ENCODE measurements around the gene CRIP2.

The CRIP2 gene

DNA sequence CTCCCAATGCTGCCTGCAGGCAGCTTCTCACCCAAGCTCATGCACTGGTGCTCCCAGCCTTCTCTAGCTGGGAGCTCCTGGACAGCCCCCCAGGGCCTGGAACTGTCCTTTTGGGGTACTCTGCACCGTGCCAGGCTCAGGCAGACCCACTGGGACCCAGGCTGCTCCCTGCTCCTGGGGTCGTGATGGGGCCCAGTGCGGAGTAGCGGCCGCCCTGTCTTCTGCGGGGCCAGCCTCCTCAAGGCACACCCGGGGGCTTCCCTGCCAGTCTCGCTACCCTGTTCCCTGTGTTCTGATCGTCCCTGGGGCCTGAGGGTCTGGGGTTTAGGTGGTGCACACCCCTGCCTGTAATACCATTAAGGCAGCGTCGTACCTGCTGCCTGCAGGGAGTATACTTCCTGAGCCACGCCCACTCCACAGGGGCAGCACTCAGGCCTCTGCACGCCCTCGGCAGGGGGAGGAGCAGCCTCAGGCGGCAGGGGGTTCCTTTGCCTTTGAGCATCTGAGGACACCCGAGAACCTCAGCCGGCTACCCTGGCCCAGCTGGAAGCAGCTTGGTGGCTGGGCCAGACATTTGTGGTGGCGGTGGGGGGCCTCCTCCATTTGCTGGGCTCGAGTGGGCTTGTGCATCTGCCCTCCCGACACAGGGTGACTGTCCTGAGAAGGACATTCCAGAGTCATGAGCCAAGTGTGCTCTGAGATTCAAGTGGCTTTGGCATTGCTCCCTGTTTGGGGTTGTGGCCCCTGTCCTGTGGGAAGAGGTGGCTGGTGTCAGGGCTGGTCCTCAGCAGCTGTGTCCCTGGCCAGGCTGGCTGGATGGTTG, 9.2 kb upstream of the CRIP2 start:
- DNase-seq, result no peak

DNA sequence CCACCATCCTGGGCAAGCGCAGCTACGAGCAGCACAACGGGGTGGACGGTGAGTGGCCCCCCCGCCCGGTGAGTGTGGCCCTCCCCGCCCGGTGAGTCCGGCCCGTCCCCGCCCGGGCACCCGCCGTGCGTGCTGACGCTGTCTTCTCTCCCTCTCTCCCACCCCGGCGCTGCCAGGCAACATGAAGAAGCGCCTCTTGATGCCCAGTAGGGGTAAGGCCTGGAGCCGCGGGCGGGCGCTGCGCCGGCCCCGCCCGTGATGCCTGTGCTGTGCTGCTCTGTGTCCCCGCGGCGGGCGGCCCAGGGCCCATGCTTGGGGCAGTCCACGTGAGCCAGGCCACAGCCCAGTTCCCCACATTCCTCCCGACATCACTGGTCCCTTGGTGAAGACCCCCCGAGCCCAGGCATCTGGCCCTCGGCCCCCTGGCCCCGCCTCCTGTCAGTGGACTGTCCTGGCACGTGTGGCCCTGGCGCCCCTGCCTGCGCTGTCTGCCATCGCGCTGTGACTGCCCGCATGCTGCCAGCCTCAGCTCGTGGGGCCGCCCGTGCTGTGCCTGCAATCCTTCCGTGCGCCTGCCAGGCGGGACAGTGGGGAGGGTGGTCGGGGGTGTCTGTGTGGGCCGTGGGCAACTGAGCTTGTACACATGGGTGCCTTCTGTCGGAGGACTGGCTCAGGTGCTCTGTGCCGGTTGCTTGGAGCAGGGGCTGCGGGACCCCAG, 7.9 kb upstream of the CRIP2 start:
- DNase-seq, result no peak

DNA sequence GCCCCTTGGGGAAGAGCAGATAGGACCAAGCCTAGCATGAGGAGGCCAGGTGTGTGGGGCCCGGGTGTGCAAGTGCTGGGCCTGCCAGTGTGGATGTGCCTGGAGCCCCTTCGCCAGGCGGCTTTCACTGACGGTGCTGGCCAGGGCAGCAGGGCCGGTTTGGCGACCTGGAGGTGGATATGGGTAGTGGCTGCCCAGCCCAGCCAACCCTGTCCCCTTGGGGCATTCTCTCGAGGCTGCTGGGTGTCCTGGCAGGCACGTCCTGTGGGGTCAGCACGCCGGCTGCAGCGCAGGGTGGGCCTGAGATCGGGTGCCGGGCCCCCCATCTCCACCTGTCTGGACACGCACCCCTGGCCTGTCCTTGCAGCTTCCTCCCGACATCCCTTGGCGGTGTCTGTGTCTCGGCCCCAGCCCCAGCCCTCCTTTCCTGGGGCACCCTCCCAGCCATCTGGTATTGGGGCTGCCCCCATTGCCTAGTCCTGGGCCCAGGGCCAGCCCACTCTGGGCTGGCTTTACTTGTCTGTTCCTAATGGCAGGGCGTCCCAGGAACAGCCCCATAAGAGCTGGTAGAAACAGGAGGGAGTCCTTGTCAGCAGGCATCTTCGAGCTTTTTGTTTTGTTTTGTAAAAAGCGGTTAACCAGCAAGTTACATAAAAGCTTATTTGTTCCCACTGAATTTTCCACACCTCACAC, 7.2 kb upstream of the CRIP2 start:
- DNase-seq, result no peak

DNA sequence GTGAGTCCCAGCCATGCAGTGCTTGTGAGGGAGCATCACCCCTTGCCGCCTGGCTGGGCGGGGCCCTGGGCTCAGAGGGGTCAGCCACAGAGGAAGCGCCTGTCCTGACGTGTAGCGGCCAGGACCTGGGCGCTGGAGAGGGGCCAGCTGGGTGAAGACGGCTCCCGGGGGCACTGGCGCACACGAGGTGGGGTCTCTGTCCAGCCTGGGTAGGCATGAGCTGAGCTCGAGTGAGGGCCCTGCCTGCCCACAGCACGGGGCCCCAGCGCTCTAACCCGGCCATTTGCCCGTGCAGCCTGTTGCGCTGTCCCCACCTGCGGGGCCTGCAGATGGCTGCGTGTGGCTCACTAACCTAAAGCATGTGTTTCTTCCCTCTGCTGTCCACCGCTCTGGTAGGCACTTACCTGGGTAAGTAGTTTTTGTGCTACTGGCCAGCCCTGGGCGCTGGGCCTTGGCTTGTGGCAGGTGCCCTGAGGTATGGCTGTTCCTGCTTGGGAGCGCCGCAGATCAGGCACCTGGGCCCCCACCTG, 6.6 kb upstream of the CRIP2 start:
- DNase-seq, result no peak

DNA sequence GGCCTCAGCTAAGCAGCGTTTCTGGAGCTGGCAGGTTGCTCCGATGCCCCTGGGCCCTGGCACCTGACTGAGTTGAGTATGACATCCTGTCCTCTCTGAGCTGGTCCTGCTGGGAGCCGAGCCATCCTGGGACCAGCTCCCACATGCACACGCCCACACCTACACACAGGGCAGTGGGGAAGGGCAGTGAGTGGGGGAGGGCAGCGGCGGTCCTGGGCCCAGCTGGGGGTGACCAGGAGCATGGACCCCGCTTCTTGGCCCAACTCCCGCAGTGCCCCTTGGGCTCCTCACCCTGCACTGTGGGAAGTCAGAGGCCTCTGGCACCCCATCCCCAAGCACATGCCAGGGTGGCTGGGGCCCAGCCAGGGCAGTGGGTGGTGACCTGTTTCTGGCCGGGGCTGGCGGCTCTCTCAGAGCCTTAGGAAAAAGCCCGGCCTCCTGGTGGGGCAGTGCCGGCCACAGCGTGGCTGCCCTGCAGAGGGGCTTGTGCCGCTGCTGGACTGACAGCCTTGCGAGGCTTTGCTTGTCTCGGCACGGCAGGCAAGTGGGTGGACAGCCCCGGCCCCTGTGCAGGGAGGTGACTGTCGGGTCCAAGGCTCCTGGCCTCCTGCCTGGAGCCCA, 5.9 kb upstream of the CRIP2 start:
- no peak for DNase-seq

DNA sequence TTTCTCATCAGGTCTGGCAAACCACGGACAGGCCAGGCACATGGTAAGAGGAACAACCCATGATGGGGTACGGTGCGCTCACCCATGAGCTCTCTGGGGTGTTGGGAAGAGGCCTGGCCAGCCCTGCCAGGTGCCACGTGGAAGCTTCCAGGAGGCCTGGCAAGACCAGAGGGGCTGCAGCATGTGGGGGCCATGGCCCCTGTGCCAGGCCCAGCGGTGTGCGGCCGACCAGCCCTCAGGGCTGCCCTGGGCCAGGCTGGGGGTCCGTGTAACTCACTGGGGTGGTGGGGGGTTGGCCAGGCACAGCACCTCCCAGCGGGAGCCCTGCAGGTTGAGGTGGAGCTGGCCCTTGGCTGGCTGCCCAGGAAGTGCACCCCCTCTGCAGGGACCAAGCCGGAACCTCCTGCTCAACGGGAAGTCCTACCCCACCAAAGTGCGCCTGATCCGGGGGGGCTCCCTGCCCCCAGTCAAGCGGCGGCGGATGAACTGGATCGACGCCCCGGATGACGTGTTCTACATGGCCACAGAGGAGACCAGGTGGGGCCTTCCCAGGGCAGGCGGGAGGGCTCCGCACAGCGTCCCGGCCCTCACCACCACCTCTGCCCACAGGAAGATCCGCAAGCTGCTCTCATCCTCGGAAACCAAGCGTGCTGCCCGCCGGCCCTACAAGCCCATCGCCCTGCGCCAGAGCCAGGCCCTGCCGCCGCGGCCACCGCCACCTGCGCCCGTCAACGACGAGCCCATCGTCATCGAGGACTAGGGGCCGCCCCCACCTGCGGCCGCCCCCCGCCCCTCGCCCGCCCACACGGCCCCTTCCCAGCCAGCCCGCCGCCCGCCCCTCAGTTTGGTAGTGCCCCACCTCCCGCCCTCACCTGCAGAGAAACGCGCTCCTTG, 4.9 kb upstream of the CRIP2 start:
- no peak for DNase-seq

DNA sequence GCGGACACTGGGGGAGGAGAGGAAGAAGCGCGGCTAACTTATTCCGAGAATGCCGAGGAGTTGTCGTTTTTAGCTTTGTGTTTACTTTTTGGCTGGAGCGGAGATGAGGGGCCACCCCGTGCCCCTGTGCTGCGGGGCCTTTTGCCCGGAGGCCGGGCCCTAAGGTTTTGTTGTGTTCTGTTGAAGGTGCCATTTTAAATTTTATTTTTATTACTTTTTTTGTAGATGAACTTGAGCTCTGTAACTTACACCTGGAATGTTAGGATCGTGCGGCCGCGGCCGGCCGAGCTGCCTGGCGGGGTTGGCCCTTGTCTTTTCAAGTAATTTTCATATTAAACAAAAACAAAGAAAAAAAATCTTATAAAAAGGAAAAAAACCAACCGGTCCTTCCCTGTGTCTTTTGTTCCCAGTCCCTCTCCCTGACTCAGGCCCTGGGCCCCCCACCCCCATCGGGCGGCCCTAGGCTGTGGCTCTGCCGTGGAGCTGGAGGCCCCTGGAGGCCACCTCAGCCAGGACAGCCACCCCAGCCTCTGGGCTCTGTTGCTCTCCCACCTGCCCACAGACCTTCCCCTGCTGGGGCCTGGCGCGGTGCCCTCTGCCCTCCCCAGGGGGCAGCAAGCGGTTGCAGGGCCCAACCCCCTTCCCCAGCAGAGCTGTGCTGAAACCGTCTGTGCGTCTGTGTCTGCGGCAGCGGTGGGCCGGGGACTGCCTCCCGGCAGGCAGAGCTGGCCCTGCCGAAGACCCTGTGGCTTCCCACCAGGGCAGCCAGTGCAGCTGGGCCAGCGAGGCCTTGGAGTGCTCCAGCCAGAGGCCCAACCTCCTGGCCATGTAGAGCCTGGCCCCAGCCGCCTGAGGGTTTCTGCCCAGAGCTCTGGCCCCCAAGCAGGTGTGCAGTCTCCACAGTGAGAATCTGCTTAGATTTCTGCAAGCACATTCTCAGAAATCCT, 4.0 kb upstream of the CRIP2 start:
- DNase-seq, result no peak

DNA sequence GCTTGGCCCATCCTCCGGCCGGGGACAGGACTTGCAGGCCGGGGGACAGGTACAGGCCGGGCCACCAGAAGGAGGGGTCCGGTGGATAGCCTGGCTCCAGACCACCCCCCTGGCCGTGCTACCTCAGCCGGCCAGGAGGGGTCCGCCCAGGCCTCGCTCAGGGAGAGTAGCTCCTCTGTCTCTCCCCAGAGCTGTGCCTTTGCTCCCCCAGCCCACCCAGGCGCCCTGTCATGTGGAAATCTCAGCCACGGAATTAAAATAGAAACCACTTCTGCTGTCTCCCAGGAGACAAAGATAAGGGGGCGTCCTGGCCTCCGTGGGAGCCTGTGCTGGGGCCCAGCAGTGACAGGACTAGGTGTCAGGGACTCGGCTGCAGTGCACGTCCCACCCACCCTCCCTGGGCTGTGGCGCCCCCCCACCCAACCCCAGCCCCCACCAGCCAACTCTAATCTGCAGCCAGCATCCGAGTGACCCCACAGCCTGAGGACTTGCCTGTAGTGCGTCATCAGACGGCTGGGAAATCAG, 3.3 kb upstream of the CRIP2 start:
- DNase-seq, result no peak

DNA sequence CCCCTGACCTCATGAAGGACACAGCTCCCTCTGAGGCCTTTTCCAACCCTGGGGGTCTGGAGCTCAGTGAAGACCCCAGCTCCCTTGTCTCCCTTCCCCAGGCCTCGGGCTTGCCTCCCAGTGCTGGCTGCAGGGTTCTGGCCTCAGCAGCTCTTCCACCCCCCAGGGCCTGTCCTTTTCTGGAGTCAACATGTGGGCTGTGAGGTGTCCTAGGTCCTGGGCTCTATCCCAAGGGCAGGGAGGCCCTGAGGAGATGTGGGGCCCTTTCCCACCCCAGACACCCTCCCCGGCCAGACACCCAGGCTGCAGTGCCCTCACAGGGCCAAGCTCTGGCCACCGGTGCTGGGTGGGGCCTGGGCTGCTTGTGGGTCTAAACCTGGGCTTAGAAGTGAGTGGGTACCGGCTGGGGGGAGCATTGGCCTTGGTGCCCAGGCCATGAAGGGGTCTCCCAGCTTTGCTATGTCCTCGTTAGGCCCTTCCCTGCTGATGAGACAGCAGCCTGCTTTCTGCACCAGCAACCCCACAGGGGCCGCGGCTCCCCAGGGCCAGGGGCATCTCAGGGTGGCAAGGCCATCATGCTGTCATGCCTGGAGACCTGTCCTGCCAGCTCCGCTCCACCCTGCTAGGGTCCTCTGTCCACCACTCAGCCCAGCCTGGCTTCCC, 2.7 kb upstream of the CRIP2 start:
- DNase-seq, result no peak

DNA sequence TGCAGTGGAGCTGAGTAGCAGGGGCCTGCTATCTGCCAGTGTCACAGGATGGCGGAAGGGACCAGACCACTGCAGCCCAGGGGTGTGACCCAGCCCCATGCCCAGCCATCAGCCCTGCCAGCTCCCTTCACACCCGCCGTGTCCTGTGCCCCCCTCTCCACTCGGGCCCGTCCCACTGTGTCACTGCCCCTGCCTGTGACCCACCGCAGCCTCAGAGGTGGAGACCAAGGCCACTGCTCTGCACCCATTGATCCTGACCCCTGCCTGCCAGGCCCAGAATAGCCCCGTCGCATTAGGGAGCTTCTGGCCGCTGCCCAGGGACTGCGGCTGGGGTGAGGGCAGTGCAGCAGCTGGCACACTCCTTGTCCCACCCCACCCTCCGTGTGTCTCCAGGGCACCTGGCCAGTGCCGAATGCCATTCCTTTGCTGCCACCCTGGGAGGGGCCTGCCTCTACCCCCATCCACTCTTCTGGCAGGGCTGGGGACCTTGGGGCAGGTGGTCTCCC, 2.1 kb upstream of the CRIP2 start:
- DNase-seq, result no peak

DNA sequence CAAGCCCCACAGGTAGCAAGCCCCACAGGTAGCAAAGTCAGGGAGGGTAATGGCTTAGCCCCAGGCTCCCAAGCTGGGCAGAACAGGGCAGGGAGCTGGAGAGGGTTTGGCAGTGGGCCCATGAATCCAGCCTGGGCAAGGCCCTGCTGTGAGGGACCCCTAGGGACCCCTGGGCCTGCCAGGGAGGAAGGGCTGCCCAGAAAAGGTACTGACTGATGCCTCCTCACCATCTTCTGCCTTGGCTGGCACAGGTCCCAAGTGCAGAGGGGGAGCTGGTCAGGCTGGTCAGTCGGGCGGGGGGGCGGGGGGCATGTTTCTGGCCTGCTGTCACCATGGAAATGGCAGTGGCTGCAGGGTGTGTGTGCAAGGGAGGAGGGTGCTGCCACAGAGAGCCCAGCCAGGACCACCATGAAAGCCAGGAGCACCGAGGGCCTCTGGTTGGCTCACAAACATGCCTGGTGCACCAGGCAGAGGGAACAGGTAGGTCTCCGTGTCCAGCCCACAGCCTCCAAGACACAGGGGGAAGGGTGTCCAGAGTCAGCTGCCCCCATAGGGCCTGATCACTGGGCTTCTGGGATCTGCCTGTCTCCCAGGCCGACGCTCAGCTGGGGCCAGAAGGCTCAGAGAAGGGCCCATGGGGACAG, 1.5 kb upstream of the CRIP2 start:
- no peak for DNase-seq

DNA sequence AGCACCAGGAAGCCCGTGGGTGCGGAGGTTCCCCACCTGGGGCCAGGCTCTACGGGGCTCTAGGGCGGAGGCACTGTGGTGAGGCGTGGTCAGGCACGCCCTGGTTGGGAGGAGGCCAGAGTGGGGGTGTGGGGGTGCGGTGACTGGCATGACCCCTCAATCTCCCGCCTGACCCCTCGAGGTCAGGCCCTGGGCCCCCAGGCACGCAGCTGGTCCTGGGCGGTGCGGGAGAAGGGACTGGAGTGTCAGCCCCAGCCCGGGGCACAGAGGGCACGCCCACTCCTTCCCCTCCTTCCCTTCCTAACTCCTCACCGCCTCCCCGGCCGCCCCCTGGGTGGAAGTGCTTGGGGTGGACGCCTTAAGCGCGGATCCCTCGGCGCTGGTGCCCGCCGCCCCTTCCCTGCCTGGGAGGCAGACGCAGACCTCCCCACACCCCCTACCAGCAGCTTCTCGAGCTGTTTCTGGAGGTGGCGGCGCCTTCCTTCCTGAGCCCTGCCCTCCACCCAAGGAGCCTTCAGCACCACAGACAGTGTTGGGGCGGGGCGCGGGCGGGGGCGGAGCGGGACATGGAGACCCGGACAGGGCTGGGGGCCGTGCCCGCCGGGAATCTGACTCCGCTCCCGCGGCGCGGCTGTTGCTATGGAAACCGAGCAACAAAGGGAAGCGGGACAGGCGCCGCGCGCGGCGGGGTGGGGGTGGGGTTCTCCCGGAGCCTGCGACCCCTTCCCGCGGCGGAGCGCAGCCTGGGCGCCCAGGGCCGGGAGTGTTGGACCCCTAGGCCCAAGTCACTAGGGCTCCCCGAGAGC, 741 bp upstream of the CRIP2 start:
- peak; percentile 67 to 68 for DNase-seq

DNA sequence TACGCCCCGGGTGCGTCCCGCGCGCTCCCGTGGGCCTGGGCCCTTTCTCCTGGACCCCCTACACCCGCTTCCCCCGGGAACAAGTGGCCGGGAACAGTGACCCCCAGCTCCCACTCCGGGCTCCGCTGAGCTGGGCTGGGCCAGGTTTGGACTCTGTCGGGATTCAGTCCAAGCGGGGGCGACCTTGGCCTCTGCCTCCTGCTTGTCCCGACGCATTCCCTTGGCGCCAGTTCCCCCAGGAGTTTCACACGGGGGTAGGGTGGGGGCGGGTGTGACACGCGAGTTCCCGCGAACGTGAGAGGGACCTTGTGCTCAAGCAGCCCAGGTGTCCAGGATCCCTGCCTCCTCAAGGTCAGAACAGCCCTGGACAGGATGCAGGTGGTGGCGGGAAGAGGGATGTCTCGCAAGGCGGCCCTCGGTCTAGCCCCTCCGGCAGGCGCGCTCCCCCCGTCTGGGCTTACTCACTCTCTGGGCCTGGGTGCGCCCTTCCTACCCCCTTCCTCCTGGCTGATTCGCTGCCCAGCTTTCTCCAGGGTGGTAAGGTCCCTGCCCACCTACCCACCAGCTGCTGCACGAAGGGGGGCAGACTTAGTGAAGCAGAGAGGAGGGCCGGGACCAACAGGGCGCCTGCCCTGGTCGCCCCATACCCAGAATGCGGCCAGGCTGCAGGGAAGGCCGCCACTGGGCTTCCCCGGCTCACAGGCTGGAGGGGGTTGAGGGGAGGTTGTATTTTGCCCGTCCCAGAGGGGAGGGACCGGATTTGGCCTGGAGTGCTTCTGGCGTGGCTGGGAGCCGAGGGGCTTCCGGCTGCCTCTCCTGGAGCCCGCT, 862 bp downstream of the CRIP2 start:
- DNase-seq, result no peak

DNA sequence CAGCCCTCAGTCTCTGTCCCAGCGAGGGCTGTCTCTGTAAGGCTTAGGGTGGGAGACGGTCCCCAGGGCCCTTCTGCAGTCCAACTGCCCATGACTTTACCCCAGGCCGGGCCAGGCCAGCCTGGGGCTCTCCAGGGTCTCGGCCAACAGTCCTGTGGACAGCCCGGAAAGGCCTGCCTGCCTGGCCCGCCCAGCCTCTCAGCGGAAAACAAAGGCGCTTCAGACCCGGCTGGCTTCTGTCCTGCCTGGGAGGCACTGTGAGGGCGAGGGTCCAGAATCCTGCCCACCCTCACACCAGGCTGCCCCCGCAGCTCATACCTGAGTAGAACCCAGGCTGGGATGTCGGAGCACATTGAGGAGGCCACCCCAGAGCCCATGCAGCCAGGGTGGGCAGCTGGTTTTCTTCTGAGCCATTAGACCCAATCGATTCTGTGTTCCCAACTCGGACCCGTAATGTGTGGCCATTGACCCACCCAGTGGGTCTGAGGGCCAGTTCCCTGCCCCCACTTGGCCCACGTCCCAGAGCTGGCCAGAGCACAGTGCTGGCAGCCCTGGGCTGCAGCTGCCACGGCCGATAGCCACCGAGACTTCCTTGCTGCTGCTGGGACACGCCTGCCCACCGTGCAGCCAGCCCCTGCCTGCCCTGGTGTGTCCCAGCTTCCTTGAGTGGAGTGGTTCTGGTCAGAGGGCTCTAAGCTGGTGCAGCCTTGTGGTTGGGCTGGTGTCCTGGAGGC, 1.6 kb downstream of the CRIP2 start:
- no peak for DNase-seq

DNA sequence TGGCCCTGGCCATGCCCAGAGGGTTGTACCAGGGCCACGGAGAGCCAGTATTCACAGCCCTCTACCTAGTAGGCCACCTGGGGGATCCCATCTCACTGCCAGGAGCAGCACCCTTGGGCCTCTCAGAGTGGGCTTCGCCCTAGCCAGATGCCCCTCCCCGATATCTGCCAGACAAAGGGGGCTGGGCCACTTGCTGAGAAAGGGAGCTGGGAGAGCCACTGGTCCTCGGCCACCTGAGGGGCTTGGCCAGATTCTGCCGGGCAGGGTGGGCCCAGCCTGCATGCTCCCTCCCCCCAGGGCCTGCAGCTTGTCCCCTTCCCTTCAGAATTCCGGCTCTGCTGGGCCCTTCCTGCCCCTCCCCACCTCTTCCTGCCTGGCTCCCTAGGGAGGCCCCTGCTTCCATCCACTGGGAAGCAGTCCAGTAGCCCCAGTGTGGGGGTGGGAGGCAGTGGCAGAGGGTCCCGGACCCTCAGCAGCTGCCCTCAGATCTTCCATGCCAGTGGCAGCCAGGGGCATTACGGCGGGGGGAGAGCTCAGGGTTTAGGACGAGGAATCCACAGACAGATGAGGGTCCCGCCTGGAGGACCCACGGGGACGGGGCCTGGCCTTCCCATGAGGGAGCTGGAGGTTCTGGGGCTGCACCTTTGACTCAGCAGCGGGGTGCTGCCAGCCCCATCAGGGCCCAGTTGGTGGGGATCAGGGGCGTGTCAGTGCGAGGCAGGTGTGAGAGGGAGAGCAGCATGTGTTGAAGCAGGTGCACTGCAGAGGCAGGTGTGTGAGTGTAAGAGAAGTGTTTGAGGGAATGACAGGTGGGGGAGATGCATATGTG, 2.4 kb downstream of the CRIP2 start:
- no peak for DNase-seq
